Esophagus muscularis mucosa (tissue), 3 donors: ENCODE measurements around the gene ZBED1.

Experiments used
- POLR2A ChIP-seq: fragments of 450-650 bp; IDR thresholded peaks from one replicate; pipeline ENCODE4 v1.6.1; 2017; ENCODE audit warnings: antibody characterized with exemption, moderate library complexity, mild to moderate bottlenecking, low read depth
- TF ChIP-seq, protein P1 (sequence below), 3 experiments: fragments of 200-600 bp in 2 of 3; fragments of 450-650 bp in 1 of 3; sonication (generic) in 2 of 3; IDR thresholded peaks; one replicate each; pipeline ENCODE4 v1.5.1; 2017 to 2019; ENCODE audit warnings: antibody characterized with exemption in 3 of 3, mild to moderate bottlenecking in 2 of 3, moderate library complexity in 1 of 3

DNA sequence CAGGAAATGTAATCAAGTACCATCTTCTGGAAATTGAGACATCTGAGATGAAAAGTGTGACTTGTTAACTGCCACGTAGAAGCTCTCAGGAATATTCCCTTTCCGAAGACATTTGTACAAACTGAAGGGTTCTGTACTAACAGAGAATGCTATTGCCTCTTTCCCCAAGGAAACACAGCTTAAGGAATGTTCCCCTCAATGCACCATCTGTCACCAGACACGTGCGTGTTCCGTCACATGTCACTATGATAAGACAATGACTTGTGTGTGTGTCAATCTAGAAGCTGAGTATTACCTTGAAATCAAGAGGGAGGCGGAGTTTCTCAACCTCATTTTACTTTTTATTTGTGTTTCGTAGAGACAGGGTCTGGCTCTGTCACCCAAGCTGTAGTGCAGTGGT is 58.1 kb downstream of the ZBED1 start:
- TF ChIP-seq, protein P1, sequence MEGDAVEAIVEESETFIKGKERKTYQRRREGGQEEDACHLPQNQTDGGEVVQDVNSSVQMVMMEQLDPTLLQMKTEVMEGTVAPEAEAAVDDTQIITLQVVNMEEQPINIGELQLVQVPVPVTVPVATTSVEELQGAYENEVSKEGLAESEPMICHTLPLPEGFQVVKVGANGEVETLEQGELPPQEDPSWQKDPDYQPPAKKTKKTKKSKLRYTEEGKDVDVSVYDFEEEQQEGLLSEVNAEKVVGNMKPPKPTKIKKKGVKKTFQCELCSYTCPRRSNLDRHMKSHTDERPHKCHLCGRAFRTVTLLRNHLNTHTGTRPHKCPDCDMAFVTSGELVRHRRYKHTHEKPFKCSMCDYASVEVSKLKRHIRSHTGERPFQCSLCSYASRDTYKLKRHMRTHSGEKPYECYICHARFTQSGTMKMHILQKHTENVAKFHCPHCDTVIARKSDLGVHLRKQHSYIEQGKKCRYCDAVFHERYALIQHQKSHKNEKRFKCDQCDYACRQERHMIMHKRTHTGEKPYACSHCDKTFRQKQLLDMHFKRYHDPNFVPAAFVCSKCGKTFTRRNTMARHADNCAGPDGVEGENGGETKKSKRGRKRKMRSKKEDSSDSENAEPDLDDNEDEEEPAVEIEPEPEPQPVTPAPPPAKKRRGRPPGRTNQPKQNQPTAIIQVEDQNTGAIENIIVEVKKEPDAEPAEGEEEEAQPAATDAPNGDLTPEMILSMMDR (IDR thresholded peaks at IDR 0.05) = no peak
- no peak for TF ChIP-seq POLR2A
